MM.1S (cell line): ENCODE data around the gene OGFOD3.

Experiments
- EZH2 ChIP-seq: fragments of 300-600 bp; sonication (generic); optimal IDR thresholded peaks from 2 replicates; pipeline ENCODE3; 2017; ENCODE audit warnings: low read depth, mild to moderate bottlenecking, antibody characterized with exemption, low read length, mixed read lengths
- TF ChIP-seq, protein P1 (sequence below): fragments of 300-600 bp; sonication (generic); IDR thresholded peaks from 2 replicates; pipeline ENCODE4 v1.5.1; 2016; ENCODE audit warnings: antibody characterized with exemption, low read length, mixed read lengths

DNA sequence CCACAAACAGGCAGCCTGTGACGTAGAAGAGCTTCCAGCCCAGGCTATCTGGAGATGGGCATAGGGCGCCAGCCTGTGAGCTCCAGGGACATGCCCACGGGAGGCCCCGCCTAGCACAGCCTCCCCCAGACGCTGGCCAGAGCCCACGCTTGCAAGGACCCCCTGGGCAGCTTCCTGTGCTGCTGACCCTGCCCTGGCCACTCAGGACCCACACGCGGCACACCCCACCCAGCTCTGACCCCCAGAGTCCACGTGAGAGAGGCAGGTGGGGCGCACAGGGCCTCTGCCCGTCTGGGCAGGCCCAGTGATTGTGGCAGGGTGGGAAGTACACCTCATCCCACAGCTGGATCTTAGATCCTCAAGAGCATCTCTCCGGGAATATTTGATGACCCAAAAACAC lies 28.3 kb upstream of the OGFOD3 start:
- TF ChIP-seq, protein P1, sequence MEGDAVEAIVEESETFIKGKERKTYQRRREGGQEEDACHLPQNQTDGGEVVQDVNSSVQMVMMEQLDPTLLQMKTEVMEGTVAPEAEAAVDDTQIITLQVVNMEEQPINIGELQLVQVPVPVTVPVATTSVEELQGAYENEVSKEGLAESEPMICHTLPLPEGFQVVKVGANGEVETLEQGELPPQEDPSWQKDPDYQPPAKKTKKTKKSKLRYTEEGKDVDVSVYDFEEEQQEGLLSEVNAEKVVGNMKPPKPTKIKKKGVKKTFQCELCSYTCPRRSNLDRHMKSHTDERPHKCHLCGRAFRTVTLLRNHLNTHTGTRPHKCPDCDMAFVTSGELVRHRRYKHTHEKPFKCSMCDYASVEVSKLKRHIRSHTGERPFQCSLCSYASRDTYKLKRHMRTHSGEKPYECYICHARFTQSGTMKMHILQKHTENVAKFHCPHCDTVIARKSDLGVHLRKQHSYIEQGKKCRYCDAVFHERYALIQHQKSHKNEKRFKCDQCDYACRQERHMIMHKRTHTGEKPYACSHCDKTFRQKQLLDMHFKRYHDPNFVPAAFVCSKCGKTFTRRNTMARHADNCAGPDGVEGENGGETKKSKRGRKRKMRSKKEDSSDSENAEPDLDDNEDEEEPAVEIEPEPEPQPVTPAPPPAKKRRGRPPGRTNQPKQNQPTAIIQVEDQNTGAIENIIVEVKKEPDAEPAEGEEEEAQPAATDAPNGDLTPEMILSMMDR: no peak
- no peak for TF ChIP-seq EZH2
